ENCODE data around the gene ZDHHC14. TPM values are rescaled to one million over a fixed set of nuclear protein-coding genes. Genes with fewer than 3 reads are reported as not detected.
"Not testable (repeated sequence)": the region's sequence is repeated elsewhere in the genome, so short reads cannot be mapped to it uniquely, and the experiment has no call there.

The ZDHHC14 gene
- total RNA-seq, 1 experiment from 2014 or later: 3.2 TPM

DNA sequence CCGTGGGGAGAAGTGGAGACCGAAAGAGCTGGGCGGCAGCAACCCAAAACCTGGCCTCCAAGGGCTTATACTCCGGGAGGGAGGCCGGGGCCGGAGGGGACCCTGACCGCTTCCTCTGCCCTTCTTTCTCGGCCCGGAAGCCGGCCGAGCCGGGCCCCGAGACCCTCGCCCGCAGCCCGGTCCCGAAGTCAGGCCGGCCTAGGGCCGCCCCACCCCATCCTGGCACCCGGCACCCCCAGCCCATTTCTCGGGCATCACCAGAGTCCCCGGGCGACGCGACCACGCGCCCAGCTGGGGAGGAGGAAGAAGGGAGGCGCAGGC, 572 bp upstream of the ZDHHC14 start:
- DNase-seq (ENCODE audit: low spot score): no peak

DNA sequence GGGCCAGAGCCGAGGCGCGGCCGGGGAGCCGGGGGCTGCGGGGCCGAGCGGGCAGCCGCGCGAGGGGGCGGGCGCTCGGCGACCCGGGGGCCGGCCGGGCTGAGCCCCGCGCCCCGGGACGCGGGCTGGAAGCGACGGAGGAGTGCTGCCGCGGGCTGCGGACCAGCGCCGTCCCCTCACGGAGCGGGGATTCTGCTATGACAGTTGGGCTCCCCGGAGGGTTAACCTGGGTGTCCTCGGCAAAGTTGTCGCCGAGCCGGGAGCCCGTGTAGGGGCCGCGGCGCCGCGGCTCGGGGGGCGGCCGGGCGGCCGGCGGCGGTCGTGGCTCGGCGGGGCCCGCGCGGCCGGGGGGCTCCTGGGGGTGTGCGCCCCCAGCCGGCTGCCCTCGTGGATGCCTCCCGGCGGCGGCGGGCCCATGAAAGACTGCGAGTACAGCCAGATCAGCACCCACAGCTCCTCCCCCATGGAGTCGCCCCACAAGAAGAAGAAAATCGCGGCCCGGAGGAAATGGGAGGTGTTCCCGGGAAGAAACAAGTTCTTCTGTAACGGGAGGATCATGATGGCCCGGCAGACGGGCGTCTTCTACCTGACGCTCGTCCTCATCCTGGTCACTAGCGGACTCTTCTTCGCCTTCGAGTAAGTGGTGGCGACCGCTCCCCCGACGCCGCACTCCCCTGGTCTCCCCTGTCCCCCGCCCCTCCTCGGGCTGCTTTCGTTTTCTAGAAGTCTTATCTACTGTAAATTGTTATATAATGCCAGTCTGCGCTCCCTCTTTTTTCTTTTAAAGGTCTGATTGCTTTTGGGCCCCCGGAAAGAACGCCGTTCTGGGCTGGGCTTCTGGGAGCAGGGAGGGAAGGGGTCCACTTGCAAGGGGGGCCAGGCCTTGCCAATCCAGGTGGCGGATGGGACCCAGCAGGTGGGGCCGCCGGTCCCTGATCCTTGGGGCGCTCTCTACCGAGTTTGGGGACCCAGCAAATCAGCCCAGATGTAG, 936 bp downstream of the ZDHHC14 start:
- DNase-seq (ENCODE audit: low spot score): peak; percentile 10

DNA sequence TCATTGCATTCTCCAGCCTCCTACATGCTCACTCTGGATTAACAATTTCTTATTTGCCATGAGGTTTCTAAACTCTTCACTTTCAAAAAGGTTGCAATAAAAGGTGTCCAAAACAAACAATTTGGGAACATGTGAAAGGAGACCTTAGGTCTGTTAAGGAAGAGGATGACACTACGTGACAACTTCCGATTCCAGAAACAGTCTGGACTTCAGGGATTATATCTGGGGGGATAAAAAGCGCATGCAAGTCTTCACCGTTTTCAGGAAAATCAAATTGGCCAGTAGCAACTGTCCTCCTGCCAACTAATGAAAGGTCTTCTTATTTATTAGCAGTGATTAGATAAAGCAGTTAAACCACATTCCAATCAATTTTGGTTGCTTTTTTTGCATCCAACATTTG, 1.8 kb downstream of the ZDHHC14 start:
- DNase-seq (ENCODE audit: low spot score): no peak

DNA sequence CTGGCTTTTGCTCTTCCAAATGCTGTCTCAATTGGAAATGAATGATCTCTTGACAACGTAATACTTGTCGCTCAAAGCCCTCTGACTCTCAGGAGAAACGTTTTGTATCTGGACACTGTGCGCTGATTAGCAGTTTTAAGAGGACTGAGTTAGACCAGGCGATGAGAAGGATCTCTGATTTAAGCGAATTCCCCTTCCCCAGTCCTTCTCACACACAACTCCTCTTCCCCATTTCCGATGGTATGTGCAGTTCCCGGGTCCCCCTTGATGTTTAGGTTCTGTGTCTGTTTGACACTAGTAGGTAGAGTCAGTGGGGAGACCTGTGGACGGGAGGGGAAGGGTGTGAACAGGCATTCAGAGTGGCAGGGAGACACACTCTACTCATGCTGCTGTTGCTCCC, 2.5 kb downstream of the ZDHHC14 start:
- DNase-seq (ENCODE audit: low spot score): no peak

- DNase-seq (ENCODE audit: low spot score): not testable (repeated sequence)
Measured at GRCh38 chr6:157384962-157385361, 4.0 kb downstream of the ZDHHC14 start.

DNA sequence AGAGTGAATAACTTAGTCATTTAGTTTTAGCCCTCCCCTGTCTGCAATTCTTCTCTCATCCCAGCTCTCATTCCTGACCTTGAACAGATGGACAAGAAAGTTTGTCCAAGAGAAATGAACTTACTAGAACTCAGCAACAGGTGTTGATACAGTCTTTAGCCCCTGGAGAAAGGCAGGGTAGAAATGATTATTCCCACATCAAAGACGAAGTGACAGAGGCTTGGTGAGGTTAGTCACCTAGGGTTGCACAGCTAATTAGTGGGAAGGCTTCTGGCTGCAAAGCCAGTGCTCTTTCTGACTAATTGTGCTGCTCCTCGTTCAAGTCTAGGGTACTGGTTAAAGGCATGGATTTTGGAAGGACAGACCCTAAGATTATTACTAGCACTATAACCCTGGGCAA, 4.5 kb downstream of the ZDHHC14 start:
- no peak for DNase-seq (ENCODE audit: low spot score)

- no peak for DNase-seq (ENCODE audit: low spot score)
Measured at GRCh38 chr6:157386023-157386422, 5.0 kb downstream of the ZDHHC14 start.

DNA sequence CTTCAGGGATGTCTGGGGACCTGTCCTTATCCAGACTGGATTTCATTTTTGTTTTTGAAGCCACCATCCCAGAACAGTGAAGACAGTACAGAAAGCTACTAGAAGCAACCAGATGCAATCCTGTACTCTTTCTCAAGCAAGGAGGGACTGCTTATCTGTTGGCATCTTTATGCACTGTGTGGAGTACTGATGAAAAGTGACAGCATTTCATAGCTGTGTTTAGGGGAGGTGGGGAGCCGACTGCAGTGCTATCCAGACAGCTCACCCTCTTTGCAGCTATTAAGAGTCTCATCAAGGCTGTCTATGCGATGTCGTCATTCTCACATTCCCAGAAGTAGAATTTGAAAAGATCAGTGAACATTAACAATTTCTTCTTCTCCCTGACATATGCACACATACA, 5.5 kb downstream of the ZDHHC14 start:
- no peak for DNase-seq (ENCODE audit: low spot score)

DNA sequence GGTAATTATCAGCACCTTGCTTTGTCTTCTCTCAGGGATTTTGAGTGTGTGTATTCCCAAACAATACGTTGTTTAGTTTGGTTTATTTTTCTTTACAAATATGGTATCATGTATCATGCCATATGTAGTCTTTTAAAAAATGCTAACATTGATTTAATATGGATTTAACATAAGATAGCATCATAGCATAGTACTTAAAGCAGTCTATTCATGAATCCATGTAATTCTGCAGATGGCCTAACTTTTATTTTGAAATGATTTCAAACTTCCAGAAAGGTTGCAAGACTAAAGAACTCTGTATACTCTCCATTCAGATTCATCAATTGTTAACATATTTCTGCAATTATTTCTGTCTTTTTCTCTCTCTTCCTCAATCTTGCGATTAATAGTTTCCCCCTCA, 7.9 kb downstream of the ZDHHC14 start:
- DNase-seq (ENCODE audit: low spot score): no peak

DNA sequence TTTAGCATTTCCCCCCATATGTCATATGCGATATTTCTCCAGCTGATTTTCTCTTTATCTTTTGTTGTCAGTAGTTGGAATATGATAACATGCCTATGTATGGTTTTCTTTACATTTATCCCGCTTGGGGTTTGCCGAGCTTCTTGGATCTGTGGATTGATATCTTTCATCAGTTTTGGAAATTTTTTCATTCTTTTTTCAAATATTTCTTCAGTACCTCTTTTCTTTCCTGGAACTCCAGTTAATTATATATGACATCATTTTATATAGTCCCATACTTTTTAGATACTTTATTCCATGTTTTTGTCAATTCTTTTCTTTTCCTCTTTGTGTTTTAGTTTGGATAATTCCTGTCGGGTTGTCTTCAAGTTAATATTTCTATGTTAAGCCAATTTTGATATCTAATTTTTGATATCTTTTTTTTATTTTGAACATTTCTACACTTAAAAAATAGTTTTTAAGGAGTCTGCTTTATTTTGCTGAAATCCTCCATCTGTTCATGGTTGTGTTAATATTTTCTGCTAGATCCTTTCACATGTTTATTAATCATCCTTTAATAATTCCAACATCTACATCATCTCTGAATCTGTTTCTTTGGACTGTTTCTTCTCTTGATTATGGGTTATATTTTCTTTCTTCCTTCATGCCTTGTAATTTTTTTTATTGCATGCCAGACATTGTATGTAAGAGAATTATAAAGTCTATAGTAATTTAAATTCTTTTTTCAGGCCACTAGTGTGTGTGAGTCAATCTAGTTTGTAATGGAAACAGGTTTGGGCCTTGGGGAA, 9.5 kb downstream of the ZDHHC14 start:
- DNase-seq (ENCODE audit: low spot score): no peak

DNA sequence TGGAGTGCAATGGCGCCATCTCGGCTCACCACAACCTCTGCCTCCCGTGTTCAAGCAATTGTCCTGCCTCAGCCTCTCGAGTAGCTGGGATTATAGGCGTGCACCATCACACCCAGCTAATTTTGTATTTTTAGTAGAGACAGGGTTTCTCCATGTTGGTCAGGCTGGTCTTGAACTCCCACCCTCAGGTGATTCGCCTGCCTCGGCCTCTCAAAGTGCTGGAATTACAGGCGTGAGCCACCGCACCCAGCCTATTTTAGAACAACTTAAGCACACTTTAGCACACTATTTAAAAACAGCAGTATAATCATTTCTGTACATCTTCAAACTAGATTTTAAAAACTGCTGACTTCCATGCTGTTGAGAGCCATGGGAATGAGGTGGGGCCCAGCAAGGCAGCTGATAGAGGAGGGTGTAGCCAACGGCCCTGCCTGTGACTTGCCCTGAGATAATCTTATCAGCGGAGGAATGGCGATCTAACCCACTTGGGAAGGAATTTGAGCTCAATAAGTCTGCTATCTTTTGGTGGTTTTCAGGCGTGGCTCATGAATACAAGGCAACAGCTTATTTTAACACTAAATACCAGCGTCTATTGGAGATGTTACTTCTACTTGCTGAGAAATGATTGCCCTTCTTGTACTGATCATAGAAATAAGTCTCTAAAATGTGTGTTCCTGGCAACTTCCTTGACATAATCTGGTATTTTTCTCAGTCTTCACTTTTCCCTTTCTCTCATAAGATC, 12.1 kb downstream of the ZDHHC14 start:
- no peak for DNase-seq (ENCODE audit: low spot score)

DNA sequence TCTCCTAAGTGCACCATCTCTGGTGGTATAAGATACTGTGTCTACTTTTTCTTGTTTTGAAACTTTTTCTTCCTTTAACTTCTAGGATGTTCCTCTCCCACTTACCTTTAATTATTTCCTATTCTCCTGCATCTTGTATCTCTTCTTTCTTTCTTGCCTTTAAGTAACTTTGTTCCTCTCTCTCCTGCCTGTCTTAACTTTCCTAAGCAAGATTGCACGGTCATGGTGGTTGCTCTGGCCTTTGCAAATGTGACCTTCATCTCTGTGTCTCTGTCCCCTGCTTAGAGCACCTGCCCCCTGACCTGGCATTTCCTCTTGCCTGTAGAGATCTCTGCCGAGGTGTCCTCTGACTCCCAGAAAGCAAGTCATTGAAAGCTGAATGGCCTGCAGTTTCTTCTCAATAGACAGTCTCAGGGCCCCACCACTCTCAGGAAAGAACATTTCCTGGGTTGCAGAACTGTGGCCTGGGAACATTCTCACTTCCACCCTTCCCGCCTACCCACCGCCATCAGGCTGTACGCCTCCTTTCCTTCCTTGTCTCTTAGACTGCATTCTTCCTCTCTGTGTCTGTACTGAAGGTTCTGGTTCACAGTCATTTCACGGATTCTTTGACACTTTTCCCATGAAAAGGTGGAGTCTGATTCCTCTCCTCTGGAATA, 12.8 kb downstream of the ZDHHC14 start:
- DNase-seq (ENCODE audit: low spot score): no peak

DNA sequence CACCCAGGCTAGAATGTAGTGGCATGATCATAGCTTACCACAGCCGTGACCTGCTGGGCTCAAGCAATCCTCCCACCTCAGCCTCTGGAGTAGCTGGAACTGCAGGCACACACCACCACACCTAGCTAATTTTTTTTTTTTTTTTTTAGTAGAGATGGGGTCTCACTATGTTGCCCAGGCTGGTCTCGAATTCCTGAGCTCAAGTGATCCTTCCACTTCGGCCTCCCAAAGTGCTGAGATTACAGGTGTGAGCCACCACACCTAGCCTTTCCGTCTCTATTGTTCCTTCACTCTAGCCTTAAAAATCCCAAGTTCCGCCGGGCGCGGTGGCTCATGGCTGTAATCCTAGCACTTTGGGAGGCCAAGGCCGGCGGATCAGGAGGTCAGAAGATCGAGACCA, 14.2 kb downstream of the ZDHHC14 start:
- DNase-seq (ENCODE audit: low spot score): not testable (repeated sequence)

- no peak for DNase-seq (ENCODE audit: low spot score)
Measured at GRCh38 chr6:157396026-157396425, 15.0 kb downstream of the ZDHHC14 start.

GRCh38 chr6:157397660-157398059, 16.7 kb downstream of the ZDHHC14 start:
- DNase-seq (ENCODE audit: low spot score): no peak

- no peak for DNase-seq (ENCODE audit: low spot score)
Measured at GRCh38 chr6:157398151-157398550, 17.2 kb downstream of the ZDHHC14 start.

GRCh38 chr6:157400676-157401075, 19.7 kb downstream of the ZDHHC14 start:
- DNase-seq (ENCODE audit: low spot score): no peak

GRCh38 chr6:157401734-157402338, 20.8 kb downstream of the ZDHHC14 start:
- no peak for DNase-seq (ENCODE audit: low spot score)

DNA sequence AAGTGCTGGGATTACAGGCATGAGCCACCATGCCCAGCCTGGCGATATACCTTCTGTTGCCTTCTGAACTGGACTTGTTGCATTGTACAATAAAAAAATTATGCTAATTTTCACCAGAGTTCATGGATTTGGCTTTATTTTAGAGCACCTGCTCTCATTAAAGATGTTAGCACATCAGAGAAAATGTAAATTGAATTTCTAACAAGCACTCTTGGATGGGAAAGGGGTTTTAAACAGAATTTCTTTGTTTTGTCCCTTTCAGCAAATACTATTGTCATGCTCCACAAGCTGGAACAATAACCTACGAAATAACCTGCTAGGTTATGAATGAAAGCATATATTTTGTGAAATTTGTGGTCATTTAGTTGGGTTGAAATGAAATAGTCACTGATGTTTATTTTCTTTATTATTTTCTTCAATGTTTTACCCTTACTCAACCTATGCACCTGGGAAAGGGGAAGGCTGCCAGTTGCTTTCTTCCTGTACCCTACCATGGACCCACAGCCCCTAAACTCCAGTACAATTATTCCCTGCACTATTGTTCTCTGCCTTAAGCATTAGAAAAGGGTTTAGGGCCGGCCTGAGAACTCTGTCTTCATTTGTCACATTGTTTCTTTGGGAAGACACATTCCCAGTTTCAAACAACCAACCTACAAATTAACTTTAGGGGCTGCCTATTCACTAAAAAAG, 22.2 kb downstream of the ZDHHC14 start:
- DNase-seq (ENCODE audit: low spot score): no peak

- no peak for DNase-seq (ENCODE audit: low spot score)
Measured at GRCh38 chr6:157403686-157404051, 22.7 kb downstream of the ZDHHC14 start.

DNA sequence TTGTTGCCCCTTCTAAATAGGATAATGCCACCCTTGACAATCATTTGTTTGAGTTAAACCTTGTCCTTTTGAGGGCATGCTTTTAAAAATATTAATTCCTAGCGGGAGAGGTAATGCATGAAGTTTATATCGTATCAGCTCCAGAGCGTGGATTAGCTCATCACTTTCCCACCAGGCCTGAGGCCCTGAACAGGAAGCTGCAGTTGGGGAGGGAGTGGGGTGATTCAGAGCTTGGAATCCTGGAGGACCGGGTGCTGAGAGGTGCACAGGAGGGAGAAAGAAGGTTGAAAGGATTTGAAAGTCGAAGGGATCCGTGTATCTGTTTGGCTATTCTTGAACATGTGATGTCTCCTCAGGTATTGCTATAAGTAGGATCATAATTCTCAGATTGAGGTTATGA, 25.0 kb downstream of the ZDHHC14 start:
- no peak for DNase-seq (ENCODE audit: low spot score)
